GM23338 (cell line): Measurements from ENCODE around the gene RNF213. TPM values are rescaled to one million over a fixed set of nuclear protein-coding genes. Genes with fewer than 3 reads are reported as not detected.

Source experiments
- ATAC-seq: fragments of 200-7000 bp; cut with Tn5 transposase; 3 replicates; pipeline ENCODE4 v1.9.1; 2020
- DNase-seq: peaks from one replicate; pipeline ENCODE4 v3.0.0-alpha.2; 2015; ENCODE audit warnings: low spot score
- H2AFZ ChIP-seq: fragments of 200-600 bp; sonication (generic); 2 replicates; pipeline ENCODE4 v1.8.0; 2016; ENCODE audit warnings: antibody characterized with exemption, mild to moderate bottlenecking, moderate library complexity
- H3F3A ChIP-seq: fragments of 200-600 bp; sonication (generic); replicated peaks from 2 replicates; pipeline ENCODE4 v1.8.0; 2017; ENCODE audit warnings: antibody characterized with exemption, mixed run types, low read depth
- H3K27ac ChIP-seq: fragments of 200-600 bp; sonication (generic); 2 replicates; pipeline ENCODE4 v1.6.1; 2016; ENCODE audit warnings: low read depth
- H3K27me3 ChIP-seq: fragments of 200-600 bp; sonication (generic); 2 replicates; pipeline ENCODE4 v1.8.0; 2016; ENCODE audit warnings: mild to moderate bottlenecking, mixed run types, moderate library complexity; ENCODE audit not compliant: insufficient read depth
- H3K36me3 ChIP-seq: fragments of 200-600 bp; sonication (generic); 2 replicates; pipeline ENCODE4 v1.8.0; 2016; ENCODE audit warnings: mild to moderate bottlenecking; ENCODE audit not compliant: insufficient read depth
- H3K4me1 ChIP-seq: fragments of 200-600 bp; sonication (generic); 2 replicates; pipeline ENCODE4 v1.8.0; 2016; ENCODE audit warnings: mild to moderate bottlenecking, moderate library complexity; ENCODE audit not compliant: insufficient read depth
- H3K4me2 ChIP-seq: fragments of 200-600 bp; sonication (generic); 2 replicates; pipeline ENCODE4 v1.7.1; 2017; ENCODE audit warnings: mixed run types
- H3K4me3 ChIP-seq: fragments of 200-600 bp; sonication (generic); 2 replicates; pipeline ENCODE4 v1.6.1; 2016; ENCODE audit warnings: mixed run types
- H3K79me2 ChIP-seq: fragments of 200-600 bp; sonication (generic); replicated peaks from 2 replicates; pipeline ENCODE4 v1.8.0; 2017; ENCODE audit warnings: mild to moderate bottlenecking; ENCODE audit not compliant: insufficient read depth
- H3K9me2 ChIP-seq: fragments of 200-600 bp; sonication (generic); 2 replicates; pipeline ENCODE4 v1.8.0; 2017; ENCODE audit not compliant: insufficient read depth
- H4K20me1 ChIP-seq: fragments of 200-600 bp; sonication (generic); replicated peaks from 2 replicates; pipeline ENCODE4 v1.8.0; 2017; ENCODE audit warnings: mild to moderate bottlenecking; ENCODE audit not compliant: insufficient read depth
- H3K27ac Mint-ChIP-seq: 2 replicates; pipeline ENCODE4 v1.8.0; 2020; ENCODE audit warnings: inconsistent platforms, mild to moderate bottlenecking, moderate library complexity, mixed read lengths
- H3K27me3 Mint-ChIP-seq: 3 replicates; pipeline ENCODE4 v1.8.0; 2022; ENCODE audit warnings: low read depth, mild to moderate bottlenecking, moderate library complexity, mixed read lengths, inconsistent platforms; ENCODE audit not compliant: insufficient read depth, poor library complexity
- H3K36me3 Mint-ChIP-seq: 3 replicates; pipeline ENCODE4 v1.8.0; 2021; ENCODE audit warnings: low read depth, mild to moderate bottlenecking, inconsistent platforms, moderate library complexity, mixed read lengths
- H3K4me1 Mint-ChIP-seq: 3 replicates; pipeline ENCODE4 v1.8.0; 2020; ENCODE audit warnings: mild to moderate bottlenecking, inconsistent platforms, mixed read lengths
- H3K4me3 Mint-ChIP-seq: 3 replicates; pipeline ENCODE4 v1.8.0; 2021; ENCODE audit warnings: moderate library complexity, mild to moderate bottlenecking, inconsistent platforms, mixed read lengths
- H3K9me3 Mint-ChIP-seq: 3 replicates; pipeline ENCODE4 v1.8.0; 2020; ENCODE audit warnings: moderate library complexity, mild to moderate bottlenecking, inconsistent platforms, mixed read lengths
- CREB1 ChIP-seq: fragments of 250-450 bp; sonication (Bioruptor Pico); IDR thresholded peaks from 2 replicates; pipeline ENCODE4 v1.5.0; 2020; ENCODE audit warnings: low read depth, mild to moderate bottlenecking, moderate library complexity
- EZH2 ChIP-seq: fragments of 200-600 bp; sonication (generic); IDR thresholded peaks from one replicate; pipeline ENCODE4 v1.8.0; 2017; ENCODE audit warnings: antibody characterized with exemption, mild to moderate bottlenecking, low read depth; ENCODE audit not compliant: unreplicated experiment
- EZH2phosphoT487 ChIP-seq: fragments of 200-600 bp; sonication (generic); IDR thresholded peaks from one replicate; pipeline ENCODE4 v1.8.1; 2018; ENCODE audit warnings: antibody characterized with exemption; ENCODE audit not compliant: unreplicated experiment
- JUNB ChIP-seq: IDR thresholded peaks from one replicate; pipeline ENCODE4 v1.6.1; 2016; ENCODE audit warnings: antibody characterized with exemption; ENCODE audit not compliant: unreplicated experiment
- POLR2AphosphoS5 ChIP-seq: IDR thresholded peaks from 2 replicates; pipeline ENCODE4 v1.6.1; 2016; ENCODE audit warnings: antibody characterized with exemption, low read depth
- STAT1 ChIP-seq: IDR thresholded peaks from one replicate; pipeline ENCODE4 v1.6.1; 2016; ENCODE audit warnings: antibody characterized with exemption; ENCODE audit not compliant: unreplicated experiment
- ZNF114 ChIP-seq: fragments of 250-450 bp; sonication (Bioruptor Pico); IDR thresholded peaks from 2 replicates; pipeline ENCODE4 v1.5.0; 2020; ENCODE audit warnings: mild to moderate bottlenecking, moderate library complexity
- ZNF331 ChIP-seq: fragments of 250-450 bp; sonication (Bioruptor Pico); IDR thresholded peaks from 2 replicates; pipeline ENCODE4 v1.5.0; 2020; ENCODE audit warnings: low read depth, mild to moderate bottlenecking, moderate library complexity
- polyA plus RNA-seq: library from polyadenylated mRNA; unstranded; fragments of >200 nt; fragmentation: Nextera tagmentation; extraction: Ambion mirVana; gene quantifications from 2 replicates; pipeline ENCODE4 v1.2.1, GENCODE V29; 2016
- total RNA-seq: library from RNA; depleted of rRNA; stranded (reverse); fragments of >200 nt; shearing (Covaris generic); gene quantifications from 2 replicates; pipeline ENCODE4 v1.2.3, GENCODE V29; 2014
- TF ChIP-seq, protein P1 (sequence below): IDR thresholded peaks from 2 replicates; pipeline ENCODE4 v1.6.1; 2016; ENCODE audit warnings: antibody characterized with exemption
- TF ChIP-seq, protein P2 (sequence below): fragments of 250-450 bp; sonication (Bioruptor Pico); IDR thresholded peaks from 2 replicates; pipeline ENCODE4 v1.5.0; 2020; ENCODE audit warnings: mild to moderate bottlenecking, moderate library complexity
- TF ChIP-seq, protein P3 (sequence below): IDR thresholded peaks from one replicate; pipeline ENCODE4 v1.6.1; 2018; ENCODE audit warnings: antibody characterized with exemption; ENCODE audit not compliant: unreplicated experiment
- TF ChIP-seq, protein P4 (sequence below), 2 experiments: fragments of 200-600 bp in 1 of 2; sonication (generic) in 1 of 2; conservative IDR thresholded peaks; 2 replicates each; pipeline versions ENCODE4 v1.5.1 to v1.6.1; 2016 to 2017; ENCODE audit warnings: antibody characterized with exemption in 2 of 2, low read depth in 2 of 2, mild to moderate bottlenecking in 2 of 2, moderate library complexity in 1 of 2

RNF213 gene
- total and polyA plus RNA-seq, 2 experiments from 2014 or later = 21.2 to 67.2 TPM

DNA sequence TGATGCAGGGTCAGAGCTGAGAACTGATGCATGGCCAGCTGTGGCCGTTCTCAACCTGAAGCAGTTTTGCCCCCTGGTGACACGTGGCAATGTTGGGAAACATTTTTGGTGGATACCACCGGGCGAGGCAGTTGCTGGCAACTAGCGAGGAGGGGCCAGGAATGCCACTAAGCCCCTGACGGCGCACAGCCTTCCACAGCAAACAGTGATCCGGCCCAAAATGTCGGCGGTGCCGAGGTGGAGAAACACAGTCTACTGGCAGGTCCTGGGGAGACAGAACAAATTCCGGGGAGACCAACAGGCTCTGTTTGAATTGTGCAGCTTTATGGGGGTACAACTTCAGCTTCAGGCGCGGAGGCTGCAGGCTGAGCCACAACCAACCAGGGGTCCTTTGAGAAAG, 32.2 kb upstream of the RNF213 start (continued):
- no peak for TF ChIP-seq EZH2
- TF ChIP-seq JUNB = no peak
- TF ChIP-seq, protein P1, sequence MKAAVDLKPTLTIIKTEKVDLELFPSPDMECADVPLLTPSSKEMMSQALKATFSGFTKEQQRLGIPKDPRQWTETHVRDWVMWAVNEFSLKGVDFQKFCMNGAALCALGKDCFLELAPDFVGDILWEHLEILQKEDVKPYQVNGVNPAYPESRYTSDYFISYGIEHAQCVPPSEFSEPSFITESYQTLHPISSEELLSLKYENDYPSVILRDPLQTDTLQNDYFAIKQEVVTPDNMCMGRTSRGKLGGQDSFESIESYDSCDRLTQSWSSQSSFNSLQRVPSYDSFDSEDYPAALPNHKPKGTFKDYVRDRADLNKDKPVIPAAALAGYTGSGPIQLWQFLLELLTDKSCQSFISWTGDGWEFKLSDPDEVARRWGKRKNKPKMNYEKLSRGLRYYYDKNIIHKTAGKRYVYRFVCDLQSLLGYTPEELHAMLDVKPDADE = no peak
- TF ChIP-seq ZNF331 (CRISPR knock-in tag) = no peak

DNA sequence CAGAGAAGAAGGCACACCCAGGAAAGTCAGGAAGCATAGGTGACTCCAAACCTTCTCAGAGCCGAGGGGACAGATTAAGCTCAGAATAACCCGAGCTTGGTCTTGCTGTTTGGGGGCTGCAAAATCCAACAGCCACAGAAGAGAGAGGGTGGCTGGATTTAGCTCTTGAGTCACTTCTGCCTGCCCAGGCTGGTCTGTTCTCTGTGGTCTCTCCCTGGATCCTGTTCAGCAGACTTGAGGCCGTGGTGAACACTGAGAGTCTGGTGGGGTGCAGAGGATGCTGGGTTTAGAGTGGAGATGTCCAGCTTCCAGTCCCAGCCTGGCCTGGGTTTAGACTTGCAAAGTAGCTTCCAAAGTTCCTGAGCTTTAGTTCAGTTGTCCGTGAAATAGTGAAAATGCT, 31.6 kb upstream of the RNF213 start:
- H3K27me3 ChIP-seq = no peaks in the 10 kb centered on the region
- Mint-ChIP-seq H3K4me1 (peaks cover 24% of the 10 kb centered on the region), H3K36me3 (peaks cover 37% of the 10 kb centered on the region), H3K27ac (no peak overlapping the region), H3K4me3 (no peak overlapping the region), H3K9me3 (peaks cover 18% of the 10 kb centered on the region), H3K27me3 (peaks cover 6% of the 10 kb centered on the region)
- no peak overlapping the region for H2AFZ ChIP-seq
- H3K4me2 ChIP-seq = no peak overlapping the region
- no peaks in the 10 kb centered on the region; the same call in 1 of the 2 replicates for H3F3A ChIP-seq
- peaks cover 12% of the 10 kb centered on the region for H3K36me3 ChIP-seq
- ATAC-seq (no peak), DNase-seq (no peak)
- peaks cover 7% of the 10 kb centered on the region; the same call in 1 of the 2 replicates for H3K4me1 ChIP-seq
- no peak overlapping the region for H3K4me3 ChIP-seq
- no peaks in the 10 kb centered on the region for H3K79me2 ChIP-seq
- H3K27ac ChIP-seq = no peak overlapping the region
- no peaks in the 10 kb centered on the region for H3K9me2 ChIP-seq
- no peaks in the 10 kb centered on the region for H4K20me1 ChIP-seq
- TF ChIP-seq EZH2phosphoT487 (no peak), POLR2AphosphoS5 (no peak), CREB1 (CRISPR knock-in tag) (no peak), STAT1 (no peak), ZNF114 (CRISPR knock-in tag) (no peak)
- TF ChIP-seq, protein P1 = no peak
- TF ChIP-seq, protein P2, sequence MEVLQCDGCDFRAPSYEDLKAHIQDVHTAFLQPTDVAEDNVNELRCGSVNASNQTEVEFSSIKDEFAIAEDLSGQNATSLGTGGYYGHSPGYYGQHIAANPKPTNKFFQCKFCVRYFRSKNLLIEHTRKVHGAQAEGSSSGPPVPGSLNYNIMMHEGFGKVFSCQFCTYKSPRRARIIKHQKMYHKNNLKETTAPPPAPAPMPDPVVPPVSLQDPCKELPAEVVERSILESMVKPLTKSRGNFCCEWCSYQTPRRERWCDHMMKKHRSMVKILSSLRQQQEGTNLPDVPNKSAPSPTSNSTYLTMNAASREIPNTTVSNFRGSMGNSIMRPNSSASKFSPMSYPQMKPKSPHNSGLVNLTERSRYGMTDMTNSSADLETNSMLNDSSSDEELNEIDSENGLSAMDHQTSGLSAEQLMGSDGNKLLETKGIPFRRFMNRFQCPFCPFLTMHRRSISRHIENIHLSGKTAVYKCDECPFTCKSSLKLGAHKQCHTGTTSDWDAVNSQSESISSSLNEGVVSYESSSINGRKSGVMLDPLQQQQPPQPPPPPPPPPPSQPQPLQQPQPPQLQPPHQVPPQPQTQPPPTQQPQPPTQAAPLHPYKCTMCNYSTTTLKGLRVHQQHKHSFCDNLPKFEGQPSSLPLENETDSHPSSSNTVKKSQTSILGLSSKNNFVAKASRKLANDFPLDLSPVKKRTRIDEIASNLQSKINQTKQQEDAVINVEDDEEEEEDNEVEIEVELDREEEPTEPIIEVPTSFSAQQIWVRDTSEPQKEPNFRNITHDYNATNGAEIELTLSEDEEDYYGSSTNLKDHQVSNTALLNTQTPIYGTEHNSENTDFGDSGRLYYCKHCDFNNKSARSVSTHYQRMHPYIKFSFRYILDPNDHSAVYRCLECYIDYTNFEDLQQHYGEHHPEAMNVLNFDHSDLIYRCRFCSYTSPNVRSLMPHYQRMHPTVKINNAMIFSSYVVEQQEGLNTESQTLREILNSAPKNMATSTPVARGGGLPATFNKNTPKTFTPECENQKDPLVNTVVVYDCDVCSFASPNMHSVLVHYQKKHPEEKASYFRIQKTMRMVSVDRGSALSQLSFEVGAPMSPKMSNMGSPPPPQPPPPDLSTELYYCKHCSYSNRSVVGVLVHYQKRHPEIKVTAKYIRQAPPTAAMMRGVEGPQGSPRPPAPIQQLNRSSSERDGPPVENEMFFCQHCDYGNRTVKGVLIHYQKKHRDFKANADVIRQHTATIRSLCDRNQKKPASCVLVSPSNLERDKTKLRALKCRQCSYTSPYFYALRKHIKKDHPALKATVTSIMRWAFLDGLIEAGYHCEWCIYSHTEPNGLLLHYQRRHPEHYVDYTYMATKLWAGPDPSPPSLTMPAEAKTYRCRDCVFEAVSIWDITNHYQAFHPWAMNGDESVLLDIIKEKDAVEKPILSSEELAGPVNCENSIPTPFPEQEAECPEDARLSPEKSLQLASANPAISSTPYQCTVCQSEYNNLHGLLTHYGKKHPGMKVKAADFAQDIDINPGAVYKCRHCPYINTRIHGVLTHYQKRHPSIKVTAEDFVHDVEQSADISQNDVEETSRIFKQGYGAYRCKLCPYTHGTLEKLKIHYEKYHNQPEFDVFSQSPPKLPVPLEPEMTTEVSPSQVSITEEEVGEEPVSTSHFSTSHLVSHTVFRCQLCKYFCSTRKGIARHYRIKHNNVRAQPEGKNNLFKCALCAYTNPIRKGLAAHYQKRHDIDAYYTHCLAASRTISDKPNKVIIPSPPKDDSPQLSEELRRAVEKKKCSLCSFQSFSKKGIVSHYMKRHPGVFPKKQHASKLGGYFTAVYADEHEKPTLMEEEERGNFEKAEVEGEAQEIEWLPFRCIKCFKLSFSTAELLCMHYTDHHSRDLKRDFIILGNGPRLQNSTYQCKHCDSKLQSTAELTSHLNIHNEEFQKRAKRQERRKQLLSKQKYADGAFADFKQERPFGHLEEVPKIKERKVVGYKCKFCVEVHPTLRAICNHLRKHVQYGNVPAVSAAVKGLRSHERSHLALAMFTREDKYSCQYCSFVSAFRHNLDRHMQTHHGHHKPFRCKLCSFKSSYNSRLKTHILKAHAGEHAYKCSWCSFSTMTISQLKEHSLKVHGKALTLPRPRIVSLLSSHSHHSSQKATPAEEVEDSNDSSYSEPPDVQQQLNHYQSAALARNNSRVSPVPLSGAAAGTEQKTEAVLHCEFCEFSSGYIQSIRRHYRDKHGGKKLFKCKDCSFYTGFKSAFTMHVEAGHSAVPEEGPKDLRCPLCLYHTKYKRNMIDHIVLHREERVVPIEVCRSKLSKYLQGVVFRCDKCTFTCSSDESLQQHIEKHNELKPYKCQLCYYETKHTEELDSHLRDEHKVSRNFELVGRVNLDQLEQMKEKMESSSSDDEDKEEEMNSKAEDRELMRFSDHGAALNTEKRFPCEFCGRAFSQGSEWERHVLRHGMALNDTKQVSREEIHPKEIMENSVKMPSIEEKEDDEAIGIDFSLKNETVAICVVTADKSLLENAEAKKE (CRISPR knock-in tag) = no peak
- TF ChIP-seq, protein P3, sequence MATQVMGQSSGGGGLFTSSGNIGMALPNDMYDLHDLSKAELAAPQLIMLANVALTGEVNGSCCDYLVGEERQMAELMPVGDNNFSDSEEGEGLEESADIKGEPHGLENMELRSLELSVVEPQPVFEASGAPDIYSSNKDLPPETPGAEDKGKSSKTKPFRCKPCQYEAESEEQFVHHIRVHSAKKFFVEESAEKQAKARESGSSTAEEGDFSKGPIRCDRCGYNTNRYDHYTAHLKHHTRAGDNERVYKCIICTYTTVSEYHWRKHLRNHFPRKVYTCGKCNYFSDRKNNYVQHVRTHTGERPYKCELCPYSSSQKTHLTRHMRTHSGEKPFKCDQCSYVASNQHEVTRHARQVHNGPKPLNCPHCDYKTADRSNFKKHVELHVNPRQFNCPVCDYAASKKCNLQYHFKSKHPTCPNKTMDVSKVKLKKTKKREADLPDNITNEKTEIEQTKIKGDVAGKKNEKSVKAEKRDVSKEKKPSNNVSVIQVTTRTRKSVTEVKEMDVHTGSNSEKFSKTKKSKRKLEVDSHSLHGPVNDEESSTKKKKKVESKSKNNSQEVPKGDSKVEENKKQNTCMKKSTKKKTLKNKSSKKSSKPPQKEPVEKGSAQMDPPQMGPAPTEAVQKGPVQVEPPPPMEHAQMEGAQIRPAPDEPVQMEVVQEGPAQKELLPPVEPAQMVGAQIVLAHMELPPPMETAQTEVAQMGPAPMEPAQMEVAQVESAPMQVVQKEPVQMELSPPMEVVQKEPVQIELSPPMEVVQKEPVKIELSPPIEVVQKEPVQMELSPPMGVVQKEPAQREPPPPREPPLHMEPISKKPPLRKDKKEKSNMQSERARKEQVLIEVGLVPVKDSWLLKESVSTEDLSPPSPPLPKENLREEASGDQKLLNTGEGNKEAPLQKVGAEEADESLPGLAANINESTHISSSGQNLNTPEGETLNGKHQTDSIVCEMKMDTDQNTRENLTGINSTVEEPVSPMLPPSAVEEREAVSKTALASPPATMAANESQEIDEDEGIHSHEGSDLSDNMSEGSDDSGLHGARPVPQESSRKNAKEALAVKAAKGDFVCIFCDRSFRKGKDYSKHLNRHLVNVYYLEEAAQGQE = no peak
- TF ChIP-seq, protein P4, sequence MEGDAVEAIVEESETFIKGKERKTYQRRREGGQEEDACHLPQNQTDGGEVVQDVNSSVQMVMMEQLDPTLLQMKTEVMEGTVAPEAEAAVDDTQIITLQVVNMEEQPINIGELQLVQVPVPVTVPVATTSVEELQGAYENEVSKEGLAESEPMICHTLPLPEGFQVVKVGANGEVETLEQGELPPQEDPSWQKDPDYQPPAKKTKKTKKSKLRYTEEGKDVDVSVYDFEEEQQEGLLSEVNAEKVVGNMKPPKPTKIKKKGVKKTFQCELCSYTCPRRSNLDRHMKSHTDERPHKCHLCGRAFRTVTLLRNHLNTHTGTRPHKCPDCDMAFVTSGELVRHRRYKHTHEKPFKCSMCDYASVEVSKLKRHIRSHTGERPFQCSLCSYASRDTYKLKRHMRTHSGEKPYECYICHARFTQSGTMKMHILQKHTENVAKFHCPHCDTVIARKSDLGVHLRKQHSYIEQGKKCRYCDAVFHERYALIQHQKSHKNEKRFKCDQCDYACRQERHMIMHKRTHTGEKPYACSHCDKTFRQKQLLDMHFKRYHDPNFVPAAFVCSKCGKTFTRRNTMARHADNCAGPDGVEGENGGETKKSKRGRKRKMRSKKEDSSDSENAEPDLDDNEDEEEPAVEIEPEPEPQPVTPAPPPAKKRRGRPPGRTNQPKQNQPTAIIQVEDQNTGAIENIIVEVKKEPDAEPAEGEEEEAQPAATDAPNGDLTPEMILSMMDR (conservative IDR thresholded peaks at IDR 0.05; ENCODE audit: low read depth in 2 of 2) = no peak
